ENCODE data around the gene RAP1GAP2.

RAP1GAP2 gene

DNA sequence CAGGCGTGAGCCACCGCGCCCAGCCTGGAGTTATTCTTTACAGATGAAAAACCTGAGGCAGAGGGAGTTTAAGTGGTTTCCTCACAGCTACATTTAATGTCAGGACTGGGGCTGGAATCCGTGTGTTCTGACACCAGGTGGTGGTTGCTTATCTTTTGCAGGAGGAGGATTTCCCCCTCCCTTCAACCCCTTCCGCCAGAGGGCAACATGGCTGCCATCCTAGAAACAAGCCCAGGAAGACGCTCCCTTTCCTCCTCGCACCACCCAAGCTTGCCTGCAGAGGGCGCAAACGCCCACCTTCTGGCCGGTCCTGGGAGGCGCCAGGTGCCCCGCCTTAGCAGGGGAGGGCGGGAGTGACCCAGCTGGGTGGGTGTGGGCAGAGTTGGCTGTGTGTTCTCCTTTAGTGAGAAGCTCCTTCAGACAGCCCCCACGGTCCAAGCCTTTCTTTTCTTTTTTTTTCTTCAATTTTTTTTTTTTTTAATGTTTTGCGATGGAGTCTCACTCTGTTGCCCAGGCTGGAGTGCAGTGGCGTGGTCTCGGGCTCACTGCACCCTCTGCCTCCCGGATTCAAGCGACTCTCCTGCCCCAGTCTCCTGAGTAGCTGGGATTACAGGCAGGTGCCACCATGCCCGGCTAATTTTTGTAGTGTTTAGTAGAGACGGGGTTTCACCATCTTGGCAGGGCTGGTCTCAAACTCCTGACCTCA, 9.9 kb upstream of the RAP1GAP2 start:
- peak; percentile 95 to 97 for DNase-seq

DNA sequence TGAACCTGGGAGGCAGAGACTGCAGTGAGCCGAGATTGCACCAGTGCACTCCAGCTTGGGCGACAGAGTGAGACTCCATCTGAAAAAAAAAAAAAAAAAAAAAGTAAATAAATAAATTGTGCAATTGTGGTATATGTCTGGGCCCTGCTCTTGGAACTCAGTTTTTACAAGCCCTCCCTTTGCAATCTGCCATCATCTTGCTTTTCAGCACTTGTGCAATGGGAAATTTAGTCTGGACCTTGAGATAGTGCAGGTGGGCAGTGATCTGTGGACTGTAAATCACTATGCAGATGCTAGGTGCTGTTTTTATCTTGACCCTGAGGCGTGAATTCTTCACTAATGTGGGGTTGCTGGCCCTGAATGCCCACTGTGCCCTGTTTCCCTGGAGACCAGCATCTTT, 6.5 kb upstream of the RAP1GAP2 start:
- DNase-seq: no peak

- peak; percentile 39 to 56 for DNase-seq
Observed at GRCh38 chr17:2792366-2793169, 3.7 kb upstream of the RAP1GAP2 start.

DNA sequence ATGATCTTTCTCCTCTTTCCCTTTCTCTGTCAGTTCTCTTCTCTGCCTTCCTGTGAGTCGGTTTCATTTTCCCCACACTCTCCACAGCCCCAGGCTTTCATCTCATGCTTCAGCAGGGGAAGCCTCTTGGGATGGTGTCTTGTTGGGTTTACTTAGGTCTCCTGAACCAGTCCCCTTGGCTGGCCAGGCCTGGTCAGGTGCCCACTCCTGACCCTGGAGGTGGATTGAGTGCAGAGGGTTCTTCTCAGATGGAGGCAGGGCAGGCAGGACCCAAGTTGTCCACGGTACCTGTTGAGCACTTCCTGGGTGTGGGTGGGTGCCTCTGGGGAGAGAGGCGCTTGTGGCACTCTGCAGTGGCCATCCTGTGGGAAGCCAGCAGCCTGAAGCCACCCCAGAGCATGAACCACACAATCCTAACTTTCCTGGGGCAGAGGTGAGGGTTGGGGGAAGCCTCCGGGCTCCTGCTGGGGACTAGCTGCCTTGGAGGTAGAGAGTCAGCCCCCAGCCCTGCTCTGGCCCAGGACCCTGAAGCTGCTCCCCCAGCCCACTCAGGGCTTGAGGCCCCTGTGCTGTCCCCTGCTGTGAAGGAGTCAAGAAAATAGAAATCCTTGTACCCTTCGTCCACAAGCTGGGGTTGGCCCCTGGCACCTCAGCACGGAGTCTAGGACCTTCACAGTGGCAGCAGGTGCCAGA, 2.0 kb upstream of the RAP1GAP2 start:
- no peak for DNase-seq

DNA sequence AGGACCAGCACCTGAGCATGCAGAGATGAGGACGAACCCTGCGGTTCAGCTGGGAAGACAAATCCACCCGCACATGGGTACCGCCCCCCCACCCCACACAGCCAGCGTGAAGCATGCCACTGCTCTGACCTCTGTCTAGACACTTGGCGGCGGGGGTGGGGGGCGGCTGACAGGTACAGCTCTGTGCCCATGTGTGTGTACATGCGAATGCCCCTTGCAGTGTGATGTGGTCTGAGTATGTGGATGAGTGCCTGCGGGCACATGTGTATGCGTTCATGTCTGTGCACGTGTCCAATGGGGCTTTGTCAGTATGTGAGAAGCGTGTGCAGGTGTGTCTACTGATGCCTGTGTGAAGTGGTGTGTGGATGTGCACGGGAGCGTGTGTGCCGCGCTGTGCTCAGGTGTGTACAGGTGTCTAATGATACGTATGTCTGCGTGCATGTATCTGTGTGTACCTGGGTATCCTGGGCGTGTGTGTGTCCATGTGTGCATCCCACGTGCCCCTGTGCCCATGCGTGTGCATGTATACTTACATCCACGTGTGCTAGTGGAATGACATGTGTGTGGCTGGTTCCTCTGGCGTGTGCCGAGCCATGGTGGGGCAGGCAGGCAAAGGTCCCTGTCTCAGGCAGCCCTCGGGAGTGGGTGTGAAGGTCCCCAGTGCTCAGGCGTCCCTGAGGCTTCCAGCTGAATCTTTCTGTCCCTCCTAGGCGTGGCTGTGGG, 636 bp upstream of the RAP1GAP2 start:
- no peak for DNase-seq

- DNase-seq: no peak
Observed at GRCh38 chr17:2797226-2797625, 988 bp downstream of the RAP1GAP2 start.

DNA sequence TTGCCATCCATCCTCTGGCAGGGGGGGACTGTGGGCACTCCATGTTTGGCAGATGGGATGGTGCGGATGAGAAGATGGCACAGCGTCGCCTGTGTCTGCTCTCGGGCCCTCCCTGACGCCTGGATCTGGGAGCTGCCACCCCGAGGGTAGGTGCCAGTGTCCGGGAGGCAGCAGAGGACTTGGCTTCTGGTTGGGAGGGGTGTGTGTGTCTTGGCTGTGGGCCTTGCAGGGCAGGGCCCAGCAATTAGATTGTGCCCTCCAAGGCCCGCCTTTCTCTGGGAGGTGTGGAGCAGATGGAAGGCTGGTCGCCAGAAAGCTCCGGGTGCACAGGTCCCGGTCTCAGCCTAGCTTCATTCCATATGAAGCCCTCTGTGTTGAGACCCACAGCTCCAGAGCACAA, 1.4 kb downstream of the RAP1GAP2 start:
- DNase-seq: no peak

GRCh38 chr17:2798188-2798587, 1.9 kb downstream of the RAP1GAP2 start:
- DNase-seq: no peak

GRCh38 chr17:2798678-2799077, 2.4 kb downstream of the RAP1GAP2 start:
- no peak for DNase-seq

- no peak for DNase-seq
Observed at GRCh38 chr17:2799653-2800052, 3.4 kb downstream of the RAP1GAP2 start.

GRCh38 chr17:2800367-2800766, 4.1 kb downstream of the RAP1GAP2 start:
- no peak for DNase-seq

- no peak for DNase-seq
Observed at GRCh38 chr17:2801841-2802240, 5.6 kb downstream of the RAP1GAP2 start.

- no peak for DNase-seq
Observed at GRCh38 chr17:2802574-2802973, 6.3 kb downstream of the RAP1GAP2 start.

GRCh38 chr17:2803386-2803785, 7.1 kb downstream of the RAP1GAP2 start:
- no peak for DNase-seq

- no peak for DNase-seq
Observed at GRCh38 chr17:2803971-2804370, 7.7 kb downstream of the RAP1GAP2 start.

DNA sequence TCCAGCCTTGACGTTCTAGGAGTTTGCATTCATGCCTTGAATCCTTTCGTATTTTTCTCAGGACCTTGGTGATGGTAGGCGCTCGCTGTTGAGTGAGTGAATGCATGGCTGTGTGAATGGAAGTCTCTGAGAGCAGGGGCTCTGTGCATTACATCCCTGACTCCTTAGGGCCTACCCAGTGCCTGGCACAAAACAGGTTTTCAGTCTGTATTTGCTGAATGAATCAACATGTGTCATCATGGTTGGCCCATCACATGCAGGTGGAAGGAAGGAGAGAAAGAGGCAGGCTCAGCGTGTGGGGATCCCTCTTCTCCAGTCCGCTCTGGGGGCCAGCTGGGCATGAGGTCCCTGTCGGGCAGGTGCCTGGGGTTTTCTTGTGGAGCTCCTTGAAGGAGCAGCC, 8.7 kb downstream of the RAP1GAP2 start:
- no peak for DNase-seq

GRCh38 chr17:2805961-2806360, 9.7 kb downstream of the RAP1GAP2 start:
- no peak for DNase-seq

DNA sequence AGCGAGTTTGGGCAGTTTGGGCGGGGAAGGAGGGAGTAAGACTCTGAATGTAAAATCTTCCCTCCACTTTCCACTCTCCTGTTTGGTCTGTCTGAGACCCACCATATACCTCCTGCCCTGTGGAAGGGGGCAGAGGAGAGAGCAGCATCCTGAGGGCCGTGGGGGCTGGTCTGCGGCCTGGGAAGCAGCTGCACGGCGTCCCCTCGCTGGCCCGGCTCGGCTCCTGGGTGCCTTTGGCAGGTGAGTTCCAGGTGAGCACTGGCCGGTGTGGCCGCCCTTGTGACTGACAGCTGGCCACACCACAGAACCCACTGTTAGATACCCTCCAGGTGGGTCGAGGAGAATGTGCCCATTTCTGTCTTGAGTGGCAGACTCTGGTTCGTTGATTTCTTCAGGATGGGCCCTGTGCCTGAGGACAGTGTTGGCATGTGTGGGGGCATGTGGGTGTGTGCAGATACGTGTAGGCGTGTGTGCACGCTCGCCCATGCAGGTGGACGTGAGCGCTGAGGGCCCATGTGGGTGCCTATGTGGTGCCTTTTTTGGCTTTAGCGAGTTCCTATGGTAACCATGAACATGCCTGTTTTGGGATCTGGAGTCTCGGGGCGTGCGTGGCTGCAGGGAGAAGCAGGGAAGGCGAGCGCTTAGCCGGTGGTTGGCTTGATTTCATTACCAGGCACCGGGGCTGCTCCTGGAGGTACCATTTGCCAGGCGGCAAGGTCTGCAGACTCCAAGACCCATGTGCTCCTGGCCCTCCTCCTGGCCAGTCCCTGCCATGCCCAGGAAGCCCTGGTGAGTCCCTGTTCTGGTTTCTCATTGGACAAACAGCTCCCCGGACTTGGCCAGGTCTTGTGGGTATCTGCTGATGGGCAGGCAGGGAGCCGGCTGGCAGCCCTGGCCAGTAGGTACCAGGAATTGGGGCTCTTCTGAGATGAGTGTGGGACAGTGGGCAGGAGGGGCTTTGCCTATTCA, 12.4 kb downstream of the RAP1GAP2 start:
- no peak for DNase-seq

DNA sequence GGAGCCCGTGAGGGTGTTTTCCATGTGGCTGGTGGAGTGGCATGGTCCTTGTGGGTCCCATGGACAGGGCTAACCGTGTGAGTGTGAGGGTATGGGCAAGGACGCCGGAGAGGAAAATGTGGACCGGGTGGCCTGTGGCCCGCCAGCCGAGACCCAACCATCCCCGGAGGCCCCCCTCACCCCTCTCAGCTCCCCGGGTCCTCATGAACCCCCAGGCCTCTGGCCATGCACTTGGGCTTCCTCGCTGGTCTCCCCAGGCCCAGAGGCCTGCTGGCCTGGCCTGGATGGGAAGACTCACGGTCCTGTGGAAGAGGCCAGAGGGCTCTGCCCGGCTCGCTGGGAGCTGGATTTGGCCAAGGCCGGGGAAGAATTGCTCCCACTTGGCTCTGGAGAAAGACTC, 13.1 kb downstream of the RAP1GAP2 start:
- DNase-seq: no peak

- DNase-seq: no peak
Observed at GRCh38 chr17:2814049-2814448, 17.8 kb downstream of the RAP1GAP2 start.

- DNase-seq: peak; percentile 64 to 70
Observed at GRCh38 chr17:2814481-2815341, 18.5 kb downstream of the RAP1GAP2 start.
